Activated T-cell treated with anti-CD3 and anti-CD28 coated beads for 1 hour (primary cell): ENCODE data around the gene NT5E.
"Not testable (repeated sequence)": the region's sequence is repeated elsewhere in the genome, so short reads cannot be mapped to it uniquely, and the experiment has no call there.

Source experiments
- DNase-seq: peaks from one replicate; pipeline ENCODE4 v3.0.0-alpha.2; 2020; ENCODE audit warnings: low read depth

NT5E gene

GRCh38 chr6:85493389-85493788, 43.5 kb downstream of the NT5E start:
- no peak for DNase-seq

GRCh38 chr6:85494547-85495536, 45.0 kb downstream of the NT5E start:
- DNase-seq: no peak

- no peak for DNase-seq
Observed at GRCh38 chr6:85496009-85496579, 46.2 kb downstream of the NT5E start.

GRCh38 chr6:85496856-85497255, 47.0 kb downstream of the NT5E start:
- no peak for DNase-seq

GRCh38 chr6:85498596-85499258, 48.8 kb downstream of the NT5E start:
- DNase-seq: no peak

- no peak for DNase-seq
Observed at GRCh38 chr6:85506441-85507093, 56.7 kb downstream of the NT5E start.

GRCh38 chr6:85516168-85516567, 66.3 kb downstream of the NT5E start:
- no peak for DNase-seq

GRCh38 chr6:85524281-85524680, 74.4 kb downstream of the NT5E start:
- not testable (repeated sequence) for DNase-seq

GRCh38 chr6:85537055-85537494, 87.2 kb downstream of the NT5E start:
- DNase-seq: no peak

GRCh38 chr6:85544776-85545175, 94.9 kb downstream of the NT5E start:
- DNase-seq: no peak
